ENCODE results near the gene FAM98C.
"Not testable (repeated sequence)": the region's sequence is repeated elsewhere in the genome, so short reads cannot be mapped to it uniquely, and the experiment has no call there.

FAM98C gene

GRCh38 chr19:38404858-38405257 is 2.0 kb downstream of the FAM98C start:
- Histone ChIP-seq H3K79me1 (replicated peaks; ENCODE audit: low read length, poor library complexity, severe bottlenecking) (peaks cover 14% of the 10 kb centered on the region), H3K27ac (ENCODE audit: low read length, poor library complexity, severe bottlenecking) (no peak overlapping the region), H3K9me3 (ENCODE audit: control insufficient read depth, low read length) (no peaks in the 10 kb centered on the region), H2BK15ac (ENCODE audit: low read depth, poor library complexity, severe bottlenecking) (no peak overlapping the region), H3K4me2 (ENCODE audit: low read length, poor library complexity, severe bottlenecking) (no peak overlapping the region), H3K4ac (ENCODE audit: low read depth in 1 of 2, low read length in 2 of 2) (no peak overlapping the region), H3K14ac (ENCODE audit: low read length in 2 of 2) (no peak overlapping the region), H3K9ac (ENCODE audit: low read length) (no peak overlapping the region), H2AFZ (ENCODE audit: low read depth, low read length) (no peak overlapping the region), H3K18ac (ENCODE audit: low read depth in 1 of 2, low read length in 2 of 2) (no peak overlapping the region), H3K36me3 (ENCODE audit: control insufficient read depth in 1 of 2, insufficient read depth in 2 of 2, low read depth in 1 of 2, low read length in 2 of 2) (peaks cover 17 to 20% of the 10 kb centered on the region in 2 experiments), H3K23ac (ENCODE audit: low read length in 2 of 2) (no peak overlapping the region), H3K27me3 (ENCODE audit: control insufficient read depth in 1 of 2, insufficient read depth in 1 of 2, low read length in 2 of 2) (no peaks in the 10 kb centered on the region), H4K91ac (ENCODE audit: low read length) (no peak overlapping the region), H3K4me3 (ENCODE audit: insufficient read depth in 1 of 2, low read depth in 1 of 2, low read length in 2 of 2) (no peak overlapping the region), H4K8ac (ENCODE audit: low read length) (no peak overlapping the region), H2BK12ac (ENCODE audit: low read length in 2 of 2) (no peak overlapping the region), H2BK5ac (ENCODE audit: low read depth, low read length, poor library complexity, severe bottlenecking) (no peak overlapping the region), H2AK5ac (ENCODE audit: low read length, severe bottlenecking) (no peak overlapping the region), H3K4me1 (ENCODE audit: control insufficient read depth, insufficient read depth, low read depth, low read length) (peaks cover 14% of the 10 kb centered on the region), H2BK120ac (ENCODE audit: low read depth, low read length) (no peak overlapping the region)
- no peak for DNase-seq
- 96% methylated on average over 6 of the region's 6 CpGs for WGBS

DNA sequence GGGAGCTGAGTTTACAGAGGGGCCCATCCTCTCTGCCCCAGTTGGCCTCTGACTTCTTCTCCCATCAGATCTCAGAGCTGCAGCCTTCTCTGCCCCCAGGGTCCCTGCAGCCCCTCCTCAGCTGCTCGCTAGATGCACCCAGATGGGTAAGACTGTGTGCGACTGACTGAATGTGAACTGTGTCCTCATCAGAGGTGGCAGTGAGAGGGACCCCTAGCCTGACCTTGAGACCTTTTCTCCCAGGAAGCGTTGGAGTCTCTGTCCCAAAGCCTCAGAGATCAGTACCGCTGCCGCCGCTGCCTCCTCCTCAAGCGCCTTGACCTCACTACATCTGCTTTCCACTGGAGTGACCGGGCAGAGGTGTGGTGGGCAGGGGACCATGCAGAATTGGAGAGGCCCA is 2.4 kb downstream of the FAM98C start:
- H3K18ac ChIP-seq (ENCODE audit: low read depth in 1 of 2, low read length in 2 of 2) = no peak overlapping the region
- no peak overlapping the region for H4K91ac ChIP-seq (ENCODE audit: low read length)
- no peak overlapping the region for H3K4me2 ChIP-seq (ENCODE audit: low read length, poor library complexity, severe bottlenecking)
- no peak overlapping the region for H2BK15ac ChIP-seq (ENCODE audit: low read depth, poor library complexity, severe bottlenecking)
- H2AFZ ChIP-seq (ENCODE audit: low read depth, low read length) = no peak overlapping the region
- no peak for DNase-seq
- H3K9ac ChIP-seq (ENCODE audit: low read length) = no peak overlapping the region
- H2BK12ac ChIP-seq (ENCODE audit: low read length in 2 of 2) = no peak overlapping the region
- H2AK5ac ChIP-seq (ENCODE audit: low read length, severe bottlenecking) = no peak overlapping the region
- no peak overlapping the region for H3K4ac ChIP-seq (ENCODE audit: low read depth in 1 of 2, low read length in 2 of 2)
- H2BK5ac ChIP-seq (ENCODE audit: low read depth, low read length, poor library complexity, severe bottlenecking) = no peak overlapping the region
- no peaks in the 10 kb centered on the region for H3K27me3 ChIP-seq (ENCODE audit: control insufficient read depth in 1 of 2, insufficient read depth in 1 of 2, low read length in 2 of 2)
- peaks cover 14% of the 10 kb centered on the region for H3K79me1 ChIP-seq (replicated peaks; ENCODE audit: low read length, poor library complexity, severe bottlenecking)
- no peak overlapping the region for H3K23ac ChIP-seq (ENCODE audit: low read length in 2 of 2)
- no peak overlapping the region for H4K8ac ChIP-seq (ENCODE audit: low read length)
- 94% methylated on average over 6 of the region's 8 CpGs for WGBS
- H2BK120ac ChIP-seq (ENCODE audit: low read depth, low read length) = no peak overlapping the region
- H3K36me3 ChIP-seq (ENCODE audit: control insufficient read depth in 1 of 2, insufficient read depth in 2 of 2, low read depth in 1 of 2, low read length in 2 of 2) = peaks cover 17 to 20% of the 10 kb centered on the region in 2 experiments
- H3K4me1 ChIP-seq (ENCODE audit: control insufficient read depth, insufficient read depth, low read depth, low read length) = peaks cover 14% of the 10 kb centered on the region
- no peak overlapping the region for H3K4me3 ChIP-seq (ENCODE audit: insufficient read depth in 1 of 2, low read depth in 1 of 2, low read length in 2 of 2)
- no peak overlapping the region for H3K14ac ChIP-seq (ENCODE audit: low read length in 2 of 2)
- no peak overlapping the region for H3K27ac ChIP-seq (ENCODE audit: low read length, poor library complexity, severe bottlenecking)
- no peaks in the 10 kb centered on the region for H3K9me3 ChIP-seq (ENCODE audit: control insufficient read depth, low read length)

DNA sequence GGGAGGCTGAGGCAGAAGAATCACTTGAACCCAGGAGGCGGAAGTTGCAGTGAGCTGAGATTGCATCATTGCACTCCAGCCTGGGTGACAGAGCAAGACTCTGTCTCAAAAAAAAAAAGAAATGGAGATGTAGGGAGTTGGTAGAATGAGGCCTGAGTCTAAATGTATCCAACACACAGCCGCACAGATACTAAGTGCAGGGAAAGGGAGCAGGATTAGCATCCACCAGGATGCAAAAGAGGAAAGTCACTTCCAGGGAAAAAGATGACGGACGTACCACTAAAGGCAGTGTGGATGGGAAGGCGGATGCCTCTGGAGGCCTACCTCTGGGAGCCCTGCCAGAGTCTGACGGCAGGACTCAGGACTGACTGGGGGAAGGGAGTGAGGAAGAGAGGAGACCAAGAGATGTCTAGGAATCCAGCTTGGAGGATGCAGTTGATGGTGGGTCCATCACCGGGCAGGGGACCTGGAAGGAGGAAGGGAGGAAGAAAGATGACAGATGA is 6.8 kb downstream of the FAM98C start:
- Histone ChIP-seq H3K4me3 (ENCODE audit: insufficient read depth in 1 of 2, low read depth in 1 of 2, low read length in 2 of 2) (no peak overlapping the region), H3K14ac (ENCODE audit: low read length in 2 of 2) (peak overlapping the region in 1 of 2 experiments; percentile 28)
- 90% methylated on average over 7 of the region's 7 CpGs for WGBS

GRCh38 chr19:38410407-38410806 is 7.5 kb downstream of the FAM98C start:
- not testable (repeated sequence) for H2BK5ac ChIP-seq (ENCODE audit: low read depth, low read length, poor library complexity, severe bottlenecking); H3K79me1 ChIP-seq (replicated peaks; ENCODE audit: low read length, poor library complexity, severe bottlenecking); H4K91ac ChIP-seq (ENCODE audit: low read length); H3K9me3 ChIP-seq (ENCODE audit: control insufficient read depth, low read length); H3K4me2 ChIP-seq (ENCODE audit: low read length, poor library complexity, severe bottlenecking); H4K8ac ChIP-seq (ENCODE audit: low read length); H2BK15ac ChIP-seq (ENCODE audit: low read depth, poor library complexity, severe bottlenecking); DNase-seq; H3K23ac ChIP-seq (ENCODE audit: low read length in 2 of 2); H3K9ac ChIP-seq (ENCODE audit: low read length); H3K18ac ChIP-seq (ENCODE audit: low read depth in 1 of 2, low read length in 2 of 2); H3K4me1 ChIP-seq (ENCODE audit: control insufficient read depth, insufficient read depth, low read depth, low read length); H2BK12ac ChIP-seq (ENCODE audit: low read length in 2 of 2); H3K14ac ChIP-seq (ENCODE audit: low read length in 2 of 2); H2AFZ ChIP-seq (ENCODE audit: low read depth, low read length); H3K4me3 ChIP-seq (ENCODE audit: insufficient read depth in 1 of 2, low read depth in 1 of 2, low read length in 2 of 2); H3K4ac ChIP-seq (ENCODE audit: low read depth in 1 of 2, low read length in 2 of 2); H2AK5ac ChIP-seq (ENCODE audit: low read length, severe bottlenecking); H2BK120ac ChIP-seq (ENCODE audit: low read depth, low read length); H3K27ac ChIP-seq (ENCODE audit: low read length, poor library complexity, severe bottlenecking)
- 89% methylated on average over 4 of the region's 6 CpGs for WGBS
- Histone ChIP-seq H3K27me3 (ENCODE audit: control insufficient read depth in 1 of 2, insufficient read depth in 1 of 2, low read length in 2 of 2) (peaks cover 0 to 14% of the 10 kb centered on the region in 2 experiments), H3K36me3 (ENCODE audit: control insufficient read depth in 1 of 2, insufficient read depth in 2 of 2, low read depth in 1 of 2, low read length in 2 of 2) (peaks cover 12% of the 10 kb centered on the region in 2 experiments)

More for the DNA sequence above, 6.8 kb downstream of the FAM98C start:
- no peak overlapping the region for H2BK120ac ChIP-seq (ENCODE audit: low read depth, low read length)
- H3K18ac ChIP-seq (ENCODE audit: low read depth in 1 of 2, low read length in 2 of 2) = no peak overlapping the region
- peak overlapping the region in 1 of 2 experiments; percentile 72 for H3K23ac ChIP-seq (ENCODE audit: low read length in 2 of 2)
- H4K91ac ChIP-seq (ENCODE audit: low read length) = no peak overlapping the region
- H3K4me2 ChIP-seq (ENCODE audit: low read length, poor library complexity, severe bottlenecking) = no peak overlapping the region
- H3K79me1 ChIP-seq (replicated peaks; ENCODE audit: low read length, poor library complexity, severe bottlenecking) = peaks cover 6% of the 10 kb centered on the region
- no peak overlapping the region for H2BK12ac ChIP-seq (ENCODE audit: low read length in 2 of 2)
- peaks cover 6% of the 10 kb centered on the region for H3K4me1 ChIP-seq (ENCODE audit: control insufficient read depth, insufficient read depth, low read depth, low read length)
- H4K8ac ChIP-seq (ENCODE audit: low read length) = no peak overlapping the region
- no peaks in the 10 kb centered on the region for H3K9me3 ChIP-seq (ENCODE audit: control insufficient read depth, low read length)
- no peak overlapping the region for H2BK5ac ChIP-seq (ENCODE audit: low read depth, low read length, poor library complexity, severe bottlenecking)
- H2AK5ac ChIP-seq (ENCODE audit: low read length, severe bottlenecking) = no peak overlapping the region
- no peak overlapping the region for H2BK15ac ChIP-seq (ENCODE audit: low read depth, poor library complexity, severe bottlenecking)
- no peak overlapping the region for H3K27ac ChIP-seq (ENCODE audit: low read length, poor library complexity, severe bottlenecking)
- H3K27me3 ChIP-seq (ENCODE audit: control insufficient read depth in 1 of 2, insufficient read depth in 1 of 2, low read length in 2 of 2) = peaks cover 0 to 14% of the 10 kb centered on the region in 2 experiments
- H3K9ac ChIP-seq (ENCODE audit: low read length) = no peak overlapping the region
- peaks cover 17 to 19% of the 10 kb centered on the region in 2 experiments for H3K36me3 ChIP-seq (ENCODE audit: control insufficient read depth in 1 of 2, insufficient read depth in 2 of 2, low read depth in 1 of 2, low read length in 2 of 2)
- no peak overlapping the region for H3K4ac ChIP-seq (ENCODE audit: low read depth in 1 of 2, low read length in 2 of 2)
- DNase-seq = no peak
- H2AFZ ChIP-seq (ENCODE audit: low read depth, low read length) = no peak overlapping the region
